HG03442 (cell line): ENCODE measurements around the gene TTPAL.
A peak's percentile ranks its signal among the peaks of the same experiment; 100 is the strongest.

Source experiments
- ATAC-seq: cut with Tn5 transposase; IDR thresholded peaks from one replicate; pipeline ENCODE4 v1.9.1; 2021; ENCODE audit warnings: mild to moderate bottlenecking, moderate library complexity; ENCODE audit not compliant: unreplicated experiment

Gene TTPAL

GRCh38 chr20:44475694-44476560 is at the start of gene TTPAL:
Gene TTPAL (plus strand): TSS chr20:44475874. CDS start chr20:44480000, 4,126 bp downstream.
- peak; percentile 91 for ATAC-seq

- no peak for ATAC-seq
Measured at GRCh38 chr20:44425923-44426322, 49.8 kb upstream of the TTPAL start.

DNA sequence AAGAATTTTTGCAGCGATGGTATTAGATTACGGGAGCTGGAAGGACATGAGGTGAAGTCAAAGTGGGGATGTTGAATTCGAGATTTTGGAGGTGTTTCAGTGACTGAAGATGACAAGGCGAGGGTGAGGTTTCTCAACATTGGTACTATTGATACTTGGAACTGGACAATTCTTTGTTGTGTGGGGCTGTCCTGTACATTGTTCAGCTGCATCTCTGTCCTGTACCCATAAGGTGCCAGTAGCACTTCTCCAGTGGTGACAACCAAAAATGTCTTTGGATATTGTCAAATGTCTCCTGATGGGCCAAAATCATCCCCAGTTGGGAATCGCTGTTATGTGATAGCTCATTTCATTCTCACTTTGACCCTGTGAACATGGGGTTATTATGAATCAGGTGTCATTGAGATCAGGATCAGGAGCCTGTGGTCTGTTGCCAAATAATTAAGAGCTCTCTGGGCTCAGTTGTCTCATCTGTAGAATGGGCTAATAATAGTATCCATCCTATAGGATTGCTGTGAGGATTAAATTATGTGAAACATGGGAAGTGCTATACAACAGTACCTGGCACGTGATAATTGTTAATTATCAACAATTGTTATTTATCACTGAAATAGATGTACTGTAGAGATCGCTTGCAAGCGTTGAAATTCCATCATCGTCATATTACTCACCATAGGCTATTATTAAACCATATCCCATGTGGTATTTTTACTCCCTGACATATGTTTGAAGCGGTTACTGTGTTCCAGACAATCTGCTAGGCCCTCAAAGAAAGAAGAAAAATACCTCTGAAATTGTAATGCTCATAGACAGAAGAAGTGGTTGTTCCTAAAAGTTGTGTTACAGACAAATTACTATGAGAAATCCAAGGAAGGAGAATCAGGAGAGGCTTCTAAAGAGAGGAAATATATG is 48.5 kb upstream of the TTPAL start:
- ATAC-seq: no peak

GRCh38 chr20:44427804-44428173 is 47.9 kb upstream of the TTPAL start:
- no peak for ATAC-seq

DNA sequence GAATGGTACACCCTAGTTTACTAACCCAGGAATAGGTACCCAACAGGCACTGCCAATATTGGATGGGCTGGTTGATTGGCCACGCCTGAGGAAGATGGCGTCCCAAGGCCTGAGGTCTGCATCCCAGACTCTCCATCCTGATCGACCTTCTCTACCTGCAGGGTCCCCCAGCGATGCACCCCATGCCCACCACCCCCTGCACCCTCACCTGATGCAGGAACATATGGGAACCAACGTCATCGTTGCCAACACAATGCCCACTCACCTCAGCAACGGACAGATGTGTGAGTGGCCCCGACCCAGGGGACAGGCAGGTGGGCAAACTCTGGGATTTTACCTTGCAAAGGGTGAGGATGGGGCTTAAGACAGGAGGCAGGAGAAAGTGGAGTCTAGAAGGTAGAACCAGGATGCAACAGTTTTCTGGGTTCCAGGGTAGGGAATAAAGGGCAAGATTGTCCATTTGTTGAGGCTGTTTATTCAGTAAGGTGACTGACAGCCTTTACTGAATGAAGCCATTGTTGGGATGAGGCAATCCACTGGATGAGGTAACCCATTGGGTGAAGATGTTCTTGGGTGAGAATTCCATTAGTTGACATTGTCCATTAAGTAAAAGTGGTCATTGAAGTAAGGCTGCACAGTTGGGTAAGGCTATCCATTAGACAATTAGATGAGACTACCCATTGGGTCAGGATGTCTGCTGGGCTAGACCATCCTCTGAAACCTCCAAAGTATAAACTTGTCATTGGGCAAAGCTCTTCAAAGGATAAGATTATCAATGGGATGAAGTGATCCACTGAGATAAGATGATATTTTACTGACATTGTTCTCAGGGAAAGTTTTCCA is 47.3 kb upstream of the TTPAL start:
- ATAC-seq: no peak

DNA sequence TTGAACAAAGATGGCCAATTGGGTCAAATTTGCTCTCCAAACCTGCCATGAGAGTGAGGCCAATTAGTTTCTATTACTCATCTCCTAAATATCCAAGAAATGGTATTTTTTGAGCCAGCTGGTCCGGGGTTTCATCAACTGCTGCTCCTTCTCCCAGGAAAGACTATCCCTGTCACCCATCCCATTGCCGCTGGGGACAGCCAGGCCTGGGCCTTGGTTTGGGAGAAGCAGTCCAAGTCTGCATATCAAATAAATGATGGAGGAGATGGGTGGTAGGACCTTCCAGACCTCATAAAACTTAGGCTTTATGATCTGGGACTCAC is 46.7 kb upstream of the TTPAL start:
- no peak for ATAC-seq

DNA sequence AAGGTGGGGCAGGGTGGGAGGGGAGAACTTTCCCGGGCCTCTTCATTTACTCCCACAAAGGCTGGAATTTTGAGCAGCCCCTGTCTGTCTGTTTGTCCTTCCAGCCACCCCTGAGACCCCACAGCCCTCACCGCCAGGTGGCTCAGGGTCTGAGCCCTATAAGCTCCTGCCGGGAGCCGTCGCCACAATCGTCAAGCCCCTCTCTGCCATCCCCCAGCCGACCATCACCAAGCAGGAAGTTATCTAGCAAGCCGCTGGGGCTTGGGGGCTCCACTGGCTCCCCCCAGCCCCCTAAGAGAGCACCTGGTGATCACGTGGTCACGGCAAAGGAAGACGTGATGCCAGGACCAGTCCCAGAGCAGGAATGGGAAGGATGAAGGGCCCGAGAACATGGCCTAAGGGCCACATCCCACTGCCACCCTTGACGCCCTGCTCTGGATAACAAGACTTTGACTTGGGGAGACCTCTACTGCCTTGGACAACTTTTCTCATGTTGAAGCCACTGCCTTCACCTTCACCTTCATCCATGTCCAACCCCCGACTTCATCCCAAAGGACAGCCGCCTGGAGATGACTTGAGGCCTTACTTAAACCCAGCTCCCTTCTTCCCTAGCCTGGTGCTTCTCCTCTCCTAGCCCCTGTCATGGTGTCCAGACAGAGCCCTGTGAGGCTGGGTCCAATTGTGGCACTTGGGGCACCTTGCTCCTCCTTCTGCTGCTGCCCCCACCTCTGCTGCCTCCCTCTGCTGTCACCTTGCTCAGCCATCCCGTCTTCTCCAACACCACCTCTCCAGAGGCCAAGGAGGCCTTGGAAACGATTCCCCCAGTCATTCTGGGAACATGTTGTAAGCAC is 46.0 kb upstream of the TTPAL start:
- ATAC-seq: no peak

DNA sequence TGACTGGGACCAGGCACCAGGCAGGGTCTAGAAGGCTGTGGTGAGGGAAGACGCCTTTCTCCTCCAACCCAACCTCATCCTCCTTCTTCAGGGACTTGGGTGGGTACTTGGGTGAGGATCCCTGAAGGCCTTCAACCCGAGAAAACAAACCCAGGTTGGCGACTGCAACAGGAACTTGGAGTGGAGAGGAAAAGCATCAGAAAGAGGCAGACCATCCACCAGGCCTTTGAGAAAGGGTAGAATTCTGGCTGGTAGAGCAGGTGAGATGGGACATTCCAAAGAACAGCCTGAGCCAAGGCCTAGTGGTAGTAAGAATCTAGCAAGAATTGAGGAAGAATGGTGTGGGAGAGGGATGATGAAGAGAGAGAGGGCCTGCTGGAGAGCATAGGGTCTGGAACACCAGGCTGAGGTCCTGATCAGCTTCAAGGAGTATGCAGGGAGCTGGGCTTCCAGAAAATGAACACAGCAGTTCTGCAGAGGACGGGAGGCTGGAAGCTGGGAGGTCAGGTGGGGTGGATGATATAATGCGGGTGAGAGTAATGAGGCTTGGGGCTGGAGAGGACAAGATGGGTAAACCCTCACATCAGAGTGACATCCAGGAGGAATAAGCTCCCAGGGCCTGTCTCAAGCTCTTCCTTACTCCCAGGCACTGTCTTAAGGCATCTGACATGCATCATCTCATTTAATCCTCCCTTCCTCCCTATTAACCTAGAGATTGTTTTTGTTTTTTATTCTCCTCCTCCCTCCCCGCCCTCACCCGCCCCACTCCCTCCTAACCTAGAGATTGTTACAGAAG is 45.2 kb upstream of the TTPAL start:
- ATAC-seq: no peak

DNA sequence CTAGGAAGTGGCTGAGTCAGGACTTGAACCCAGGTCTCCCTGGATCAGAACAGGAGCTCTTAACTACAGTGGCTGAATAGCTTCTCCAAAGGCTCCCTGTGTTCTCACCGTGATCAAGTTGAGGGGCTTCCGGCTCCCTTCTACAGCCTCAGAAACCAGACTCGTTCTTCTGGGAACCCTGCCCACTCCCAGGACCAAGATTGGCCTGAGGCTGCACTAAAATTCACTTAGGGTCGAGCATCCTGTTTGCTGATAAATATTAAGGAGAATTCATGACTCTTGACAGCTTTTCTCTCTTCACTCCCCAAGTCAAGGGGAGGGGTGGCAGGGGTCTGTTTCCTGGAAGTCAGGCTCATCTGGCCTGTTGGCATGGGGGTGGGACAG is 44.6 kb upstream of the TTPAL start:
- ATAC-seq: no peak

DNA sequence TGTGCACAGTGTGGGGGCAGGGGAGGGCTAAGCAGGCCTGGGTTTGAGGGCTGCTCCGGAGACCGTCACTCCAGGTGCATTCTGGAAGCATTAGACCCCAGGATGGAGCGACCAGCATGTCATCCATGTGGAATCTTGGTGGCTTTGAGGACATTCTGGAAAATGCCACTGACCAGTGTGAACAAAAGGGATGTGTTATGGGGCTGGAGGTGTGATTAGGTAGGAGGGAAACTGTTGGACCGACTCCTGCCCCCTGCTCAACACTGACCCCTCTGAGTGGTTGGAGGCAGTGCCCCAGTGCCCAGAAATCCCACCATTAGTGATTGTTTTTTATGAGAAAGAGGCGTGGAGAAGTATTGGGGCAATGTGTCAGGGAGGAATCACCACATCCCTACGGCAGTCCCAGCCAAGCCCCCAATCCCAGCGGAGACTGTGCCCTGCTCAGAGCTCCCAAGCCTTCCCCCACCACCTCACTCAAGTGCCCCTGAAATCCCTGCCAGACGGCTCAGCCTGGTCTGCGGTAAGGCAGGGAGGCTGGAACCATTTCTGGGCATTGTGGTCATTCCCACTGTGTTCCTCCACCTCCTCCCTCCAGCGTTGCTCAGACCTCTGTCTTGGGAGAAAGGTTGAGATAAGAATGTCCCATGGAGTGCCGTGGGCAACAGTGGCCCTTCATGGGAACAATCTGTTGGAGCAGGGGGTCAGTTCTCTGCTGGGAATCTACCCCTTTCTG is 44.0 kb upstream of the TTPAL start:
- ATAC-seq: no peak

- no peak for ATAC-seq
Measured at GRCh38 chr20:44432618-44433577, 42.8 kb upstream of the TTPAL start.

GRCh38 chr20:44433751-44434538 is 41.7 kb upstream of the TTPAL start:
- ATAC-seq: no peak

DNA sequence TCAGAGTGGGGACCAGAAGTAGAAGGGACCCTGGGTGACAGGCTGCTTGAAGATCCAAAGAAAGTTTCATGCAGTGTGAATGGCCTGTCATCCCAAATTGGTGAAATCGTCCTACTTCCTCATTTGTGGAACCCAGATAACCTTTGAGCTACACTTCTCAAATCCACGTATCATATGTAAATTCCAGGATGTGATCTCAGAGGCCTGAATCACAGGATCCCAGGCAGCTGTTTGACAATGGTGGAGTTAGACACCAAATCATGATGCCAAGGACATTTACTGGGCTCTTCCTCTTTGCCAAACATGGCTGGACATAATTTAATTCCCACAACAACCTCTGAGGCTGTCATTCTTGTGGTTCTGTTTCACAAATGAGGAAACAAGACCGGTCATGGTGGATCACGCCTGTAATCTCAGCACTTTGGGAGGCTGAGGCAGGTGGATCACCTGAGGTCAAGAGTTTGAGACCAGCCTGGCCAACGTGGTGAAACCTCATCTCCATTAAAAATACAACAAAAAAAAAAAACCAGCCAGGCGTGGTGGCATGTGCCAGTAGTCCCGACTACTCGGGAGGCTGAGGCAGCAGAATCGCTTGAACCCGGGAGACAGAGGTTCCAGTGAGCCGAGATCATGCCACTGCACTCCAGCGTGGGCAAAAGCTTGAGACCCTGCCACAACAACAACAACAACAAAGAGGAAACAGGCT is 39.9 kb upstream of the TTPAL start:
- ATAC-seq: no peak

DNA sequence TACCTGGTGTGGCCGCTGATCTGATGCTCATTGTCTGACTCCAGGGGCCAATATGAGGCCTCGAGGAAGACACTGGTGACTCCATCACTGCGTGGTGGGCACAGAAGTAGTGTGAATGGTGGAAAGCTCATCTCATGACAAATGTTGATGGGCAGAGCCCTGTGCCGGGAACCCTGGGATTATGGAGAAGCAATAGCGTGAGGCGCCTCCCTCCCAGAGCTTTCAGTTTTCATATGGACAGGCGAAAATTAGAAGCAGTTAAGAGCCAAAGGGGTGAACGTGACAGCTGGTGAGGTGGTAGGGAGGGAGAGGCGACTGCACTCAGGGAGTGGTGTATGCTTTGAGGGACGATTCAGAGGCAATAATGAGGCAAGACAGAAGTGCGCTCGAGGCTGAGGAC is 39.3 kb upstream of the TTPAL start:
- ATAC-seq: no peak

DNA sequence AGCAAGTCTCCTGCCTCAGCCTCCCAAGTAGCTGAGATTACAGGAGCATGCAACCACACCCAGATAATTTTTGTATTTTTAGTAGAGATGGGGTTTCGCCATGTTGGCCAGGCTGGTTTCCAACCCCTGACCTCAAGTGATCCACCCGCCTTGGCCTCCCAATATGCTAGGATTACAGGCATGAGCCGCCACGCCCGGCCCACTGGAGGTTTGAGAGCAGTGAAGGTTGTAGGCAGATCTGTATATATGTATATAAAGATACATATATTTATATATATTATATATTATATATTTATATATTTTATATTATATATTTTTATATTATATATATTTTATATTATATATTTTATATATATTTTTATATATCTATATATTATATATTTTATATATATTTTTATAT is 38.2 kb upstream of the TTPAL start:
- no peak for ATAC-seq

DNA sequence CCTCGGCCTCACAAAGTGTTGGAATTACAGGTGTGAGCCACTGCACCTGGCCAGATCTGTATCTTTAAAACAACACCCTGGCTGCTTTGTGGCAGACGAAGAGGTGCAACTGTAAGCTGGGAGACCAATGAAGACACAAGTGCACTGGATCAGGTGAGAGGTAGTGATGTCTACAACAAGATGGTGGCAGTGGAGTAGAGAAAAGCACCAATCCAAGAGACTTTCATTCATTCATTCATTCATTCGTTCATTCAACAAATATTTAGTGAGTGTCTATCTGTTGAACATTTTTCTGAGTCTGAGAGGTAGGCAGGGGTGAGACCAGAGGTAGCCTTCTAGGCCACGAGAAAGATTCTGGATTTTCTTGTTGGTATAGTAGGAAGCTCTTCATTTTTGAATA is 36.9 kb upstream of the TTPAL start:
- ATAC-seq: no peak
